ENCODE data around the gene PCNX3.

The PCNX3 gene

DNA sequence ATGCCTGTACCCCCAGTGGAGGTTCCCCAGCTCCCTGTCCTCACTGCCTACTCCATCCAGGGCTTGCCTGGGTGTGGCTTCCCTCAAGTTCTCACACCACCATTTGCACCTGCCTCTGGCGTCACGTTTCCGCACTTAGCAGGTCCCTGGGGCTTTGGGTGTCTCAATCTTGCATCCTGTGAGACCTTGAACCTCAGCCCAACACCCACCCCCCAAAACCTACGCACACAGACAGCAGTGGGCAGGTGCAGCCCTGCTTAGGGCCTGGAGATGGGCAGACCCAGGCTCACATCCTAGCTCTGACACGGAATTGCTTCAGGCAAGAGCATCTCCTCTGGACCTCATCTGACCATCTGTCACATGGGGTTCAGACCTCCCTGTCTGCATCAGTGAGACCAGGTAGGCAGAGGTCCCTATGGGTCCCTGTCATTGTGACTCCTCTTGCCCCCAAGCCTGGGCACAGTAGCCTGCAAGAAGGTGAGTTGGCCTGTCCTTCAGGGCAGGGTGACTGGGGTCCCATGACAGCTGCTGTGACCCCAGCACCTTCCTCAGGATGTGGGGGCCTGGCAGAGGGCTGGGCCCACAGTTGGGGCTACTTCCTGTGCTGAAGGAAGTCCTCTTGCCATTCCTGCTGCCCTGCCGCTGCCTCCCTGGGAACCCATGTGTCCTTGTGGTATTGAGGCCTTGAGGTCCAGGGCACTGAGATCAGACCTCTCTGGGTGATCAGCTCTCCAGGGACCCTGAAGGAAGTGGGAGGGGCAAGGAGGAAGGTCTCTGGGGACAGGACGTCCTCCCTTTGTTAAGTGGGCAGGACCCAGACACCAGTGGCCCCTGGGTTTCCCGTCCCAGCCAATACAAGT lies 24.3 kb downstream of the PCNX3 start:
- no peak for DNase-seq (ENCODE audit: low read depth in 2 of 2)

DNA sequence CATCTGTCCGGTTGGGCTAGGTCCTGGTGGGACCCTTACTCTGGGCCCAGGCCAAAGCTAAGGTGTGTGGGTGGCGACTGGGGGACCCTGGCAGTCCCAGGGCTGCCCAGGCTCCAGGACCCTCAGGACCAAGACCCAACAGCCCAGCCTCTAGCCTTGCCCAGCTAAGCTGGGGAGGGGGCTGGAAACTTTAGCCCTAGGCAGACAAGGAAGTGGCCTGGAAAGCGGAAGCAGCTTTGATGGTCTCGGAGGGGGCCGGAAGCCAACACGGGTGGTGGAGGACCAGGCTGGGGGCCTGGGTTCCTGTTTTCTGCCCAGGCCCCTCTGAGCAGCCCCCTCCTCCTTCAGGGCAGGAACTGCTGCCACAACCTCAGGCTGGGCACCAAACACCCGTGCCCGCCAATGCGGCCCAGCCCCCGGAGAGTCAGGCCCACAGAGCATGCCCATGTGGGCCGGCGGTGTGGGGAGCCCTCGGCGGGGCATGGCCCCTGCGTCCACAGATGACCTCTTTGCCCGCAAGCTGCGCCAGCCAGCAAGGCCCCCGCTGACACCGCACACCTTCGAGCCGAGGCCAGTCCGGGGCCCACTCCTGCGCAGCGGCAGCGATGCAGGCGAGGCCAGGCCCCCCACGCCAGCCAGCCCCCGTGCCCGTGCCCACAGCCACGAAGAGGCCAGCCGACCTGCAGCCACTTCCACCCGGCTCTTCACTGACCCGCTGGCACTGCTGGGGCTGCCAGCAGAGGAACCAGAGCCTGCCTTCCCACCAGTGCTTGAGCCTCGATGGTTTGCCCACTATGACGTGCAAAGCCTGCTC lies 25.1 kb downstream of the PCNX3 start:
- no peak for DNase-seq (ENCODE audit: low read depth in 2 of 2)

DNA sequence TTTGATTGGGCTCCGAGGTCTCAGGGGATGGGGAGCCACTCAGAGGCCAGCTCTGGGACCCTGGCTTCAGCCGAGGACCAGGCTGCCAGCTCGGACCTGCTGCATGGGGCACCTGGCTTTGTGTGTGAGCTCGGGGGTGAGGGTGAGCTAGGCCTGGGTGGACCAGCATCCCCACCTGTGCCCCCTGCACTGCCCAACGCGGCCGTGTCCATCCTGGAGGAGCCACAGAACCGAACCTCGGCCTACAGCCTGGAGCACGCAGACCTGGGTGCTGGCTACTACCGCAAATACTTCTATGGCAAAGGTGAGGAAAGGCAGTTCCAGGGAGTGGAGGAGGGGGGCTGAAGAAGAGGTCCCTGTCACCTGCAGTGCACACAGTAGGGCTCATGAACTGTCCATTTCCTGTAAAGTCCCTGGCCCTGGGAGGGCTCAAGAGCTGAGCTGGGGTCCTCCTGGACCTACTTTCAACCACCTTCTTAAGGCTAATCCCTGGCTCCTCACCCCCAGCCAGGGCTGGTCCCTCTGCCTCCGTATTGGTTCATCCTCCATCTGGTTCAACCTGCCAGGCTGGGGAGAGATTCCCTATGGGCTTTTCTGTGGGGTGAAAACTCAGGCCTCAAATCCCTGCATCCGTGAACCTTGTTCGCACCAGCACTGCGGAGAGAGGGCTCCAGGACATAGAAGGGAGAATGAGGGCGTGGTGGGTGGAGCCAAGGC lies 25.9 kb downstream of the PCNX3 start:
- no peak for DNase-seq (ENCODE audit: low read depth in 2 of 2)

DNA sequence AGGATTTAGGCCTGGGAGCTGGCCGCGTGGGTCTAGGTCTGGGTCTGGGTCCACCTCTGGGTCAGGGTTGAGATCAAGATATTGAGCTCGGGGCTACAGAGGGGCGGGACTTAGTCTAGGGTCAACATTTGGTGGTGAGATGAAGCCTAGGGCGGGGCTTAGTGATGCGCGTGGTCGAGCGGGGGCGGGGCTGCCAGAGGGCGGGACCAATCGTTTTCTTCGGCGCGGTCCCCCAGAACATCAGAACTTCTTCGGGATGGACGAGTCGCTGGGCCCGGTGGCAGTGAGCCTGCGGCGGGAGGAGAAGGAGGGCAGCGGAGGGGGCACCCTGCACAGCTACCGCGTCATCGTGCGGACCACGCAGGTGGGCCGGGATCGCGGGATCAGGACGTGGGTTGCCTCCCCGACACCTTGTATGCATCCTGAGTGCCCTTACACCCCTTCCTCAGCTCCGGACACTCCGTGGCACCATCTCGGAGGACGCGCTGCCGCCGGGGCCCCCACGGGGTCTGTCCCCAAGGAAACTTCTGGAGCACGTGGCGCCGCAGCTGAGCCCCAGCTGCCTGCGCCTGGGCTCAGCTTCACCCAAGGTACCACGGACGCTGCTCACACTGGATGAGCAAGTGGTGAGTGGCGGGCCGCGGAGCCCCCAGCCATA lies 26.6 kb downstream of the PCNX3 start:
- no peak for DNase-seq (ENCODE audit: low read depth in 2 of 2)

DNA sequence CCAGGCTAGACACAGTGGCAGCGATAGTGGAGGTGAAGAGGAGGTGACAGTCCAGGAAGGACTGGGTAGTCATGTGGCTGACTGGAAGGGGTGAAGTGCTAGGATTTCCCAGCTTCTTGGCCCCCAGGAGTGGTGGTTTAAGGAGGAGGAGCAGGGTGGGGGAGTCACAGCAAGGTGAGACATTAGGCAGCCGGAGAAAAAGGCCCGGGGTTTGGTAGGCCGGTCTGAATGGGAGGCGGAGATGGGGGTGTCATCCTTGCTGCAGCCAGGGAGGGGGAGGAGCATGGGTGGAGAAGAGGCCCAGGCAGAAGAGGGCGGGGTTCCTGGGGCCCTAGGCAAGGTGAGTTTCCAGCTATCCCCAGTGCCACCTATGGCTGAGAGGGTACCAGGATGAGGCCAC lies 28.4 kb downstream of the PCNX3 start:
- DNase-seq (ENCODE audit: low read depth in 2 of 2): no peak

DNA sequence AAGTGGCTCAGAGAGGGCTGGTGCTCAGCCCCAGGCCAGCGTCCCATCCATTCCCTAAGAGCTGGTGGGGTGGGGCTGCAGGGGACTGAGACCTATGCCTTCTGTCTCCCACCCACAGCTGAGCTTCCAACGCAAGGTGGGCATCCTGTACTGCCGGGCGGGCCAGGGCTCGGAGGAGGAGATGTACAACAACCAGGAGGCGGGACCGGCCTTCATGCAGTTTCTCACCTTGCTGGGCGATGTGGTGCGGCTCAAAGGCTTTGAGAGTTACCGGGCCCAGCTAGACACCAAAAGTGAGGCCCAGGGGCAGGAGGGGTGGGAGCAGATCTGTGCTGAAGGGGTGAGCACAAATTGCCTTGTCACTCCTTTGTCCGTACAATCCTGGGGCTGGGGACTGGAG lies 29.3 kb downstream of the PCNX3 start:
- no peak for DNase-seq (ENCODE audit: low read depth in 2 of 2)

DNA sequence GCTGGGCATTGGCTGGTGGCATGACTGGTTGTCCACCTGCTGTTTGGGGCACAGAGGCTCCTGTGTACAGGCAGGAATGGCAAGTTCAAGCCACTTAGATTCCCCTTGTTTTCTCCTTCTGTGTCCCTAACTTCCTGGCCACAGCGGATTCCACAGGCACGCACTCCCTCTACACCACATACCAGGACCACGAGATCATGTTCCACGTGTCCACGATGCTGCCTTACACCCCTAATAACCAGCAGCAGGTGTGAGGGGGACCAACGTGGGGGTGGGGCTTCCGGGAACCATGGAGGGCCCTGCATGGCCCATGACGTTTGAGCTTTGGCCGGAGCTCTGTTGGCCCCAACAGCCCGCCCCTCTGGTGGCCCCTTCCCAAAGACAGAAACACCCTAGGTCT lies 30.1 kb downstream of the PCNX3 start:
- DNase-seq (ENCODE audit: low read depth in 2 of 2): no peak

GRCh38 chr11:65646288-65646957 lies 30.8 kb downstream of the PCNX3 start:
- DNase-seq (ENCODE audit: low read depth in 2 of 2): no peak

- DNase-seq (ENCODE audit: low read depth in 2 of 2): no peak
These were observed 31.6 kb downstream of the PCNX3 start for GRCh38 chr11:65646958-65647701.

- DNase-seq (ENCODE audit: low read depth in 2 of 2): no peak
These were observed 33.5 kb downstream of the PCNX3 start for GRCh38 chr11:65648997-65649493.

- no peak for DNase-seq (ENCODE audit: low read depth in 2 of 2)
These were observed 34.3 kb downstream of the PCNX3 start for GRCh38 chr11:65649656-65650546.

GRCh38 chr11:65650547-65651338 lies 35.2 kb downstream of the PCNX3 start:
- no peak for DNase-seq (ENCODE audit: low read depth in 2 of 2)

- DNase-seq (ENCODE audit: low read depth in 2 of 2): no peak
These were observed 35.7 kb downstream of the PCNX3 start for GRCh38 chr11:65651339-65651588.

- DNase-seq (ENCODE audit: low read depth in 2 of 2): no peak
These were observed 36.3 kb downstream of the PCNX3 start for GRCh38 chr11:65651589-65652510.

DNA sequence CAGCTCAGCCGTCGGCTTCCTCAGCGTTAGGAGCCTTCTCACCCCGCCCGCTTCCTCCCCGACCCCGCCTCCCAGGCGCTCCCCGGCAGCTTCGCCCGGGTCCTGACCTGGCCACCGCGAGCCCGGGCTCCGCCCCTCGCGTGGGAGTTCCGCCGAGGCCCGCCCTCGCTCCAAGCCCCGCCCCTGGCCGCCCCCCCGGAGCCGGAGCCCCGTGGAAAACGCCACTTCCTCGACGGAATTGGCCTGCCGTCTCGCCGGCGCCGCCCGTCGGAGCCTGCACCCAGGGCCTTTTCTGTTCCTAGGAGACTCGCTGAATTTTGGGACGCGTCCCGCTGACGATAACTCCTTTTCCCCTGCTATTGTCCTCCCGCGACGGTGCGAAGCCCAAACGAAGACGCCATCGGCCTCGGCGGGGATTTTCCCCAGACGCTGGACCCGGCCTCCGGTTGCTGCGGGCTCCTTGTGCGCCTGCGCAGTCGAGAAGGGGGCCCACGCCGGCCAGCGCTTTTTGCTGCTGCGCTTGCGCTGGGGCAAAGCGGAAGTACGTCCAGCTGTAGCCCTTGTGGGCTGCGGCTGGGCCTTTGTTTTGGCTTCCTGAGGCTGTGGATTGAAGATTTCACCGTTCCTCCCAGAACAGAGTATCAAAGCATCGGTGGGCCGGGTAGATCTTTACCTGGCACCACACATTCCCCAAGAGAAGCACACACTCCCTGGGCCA lies 37.1 kb downstream of the PCNX3 start:
- DNase-seq (ENCODE audit: low read depth in 2 of 2): peak; percentile 77 to 79

DNA sequence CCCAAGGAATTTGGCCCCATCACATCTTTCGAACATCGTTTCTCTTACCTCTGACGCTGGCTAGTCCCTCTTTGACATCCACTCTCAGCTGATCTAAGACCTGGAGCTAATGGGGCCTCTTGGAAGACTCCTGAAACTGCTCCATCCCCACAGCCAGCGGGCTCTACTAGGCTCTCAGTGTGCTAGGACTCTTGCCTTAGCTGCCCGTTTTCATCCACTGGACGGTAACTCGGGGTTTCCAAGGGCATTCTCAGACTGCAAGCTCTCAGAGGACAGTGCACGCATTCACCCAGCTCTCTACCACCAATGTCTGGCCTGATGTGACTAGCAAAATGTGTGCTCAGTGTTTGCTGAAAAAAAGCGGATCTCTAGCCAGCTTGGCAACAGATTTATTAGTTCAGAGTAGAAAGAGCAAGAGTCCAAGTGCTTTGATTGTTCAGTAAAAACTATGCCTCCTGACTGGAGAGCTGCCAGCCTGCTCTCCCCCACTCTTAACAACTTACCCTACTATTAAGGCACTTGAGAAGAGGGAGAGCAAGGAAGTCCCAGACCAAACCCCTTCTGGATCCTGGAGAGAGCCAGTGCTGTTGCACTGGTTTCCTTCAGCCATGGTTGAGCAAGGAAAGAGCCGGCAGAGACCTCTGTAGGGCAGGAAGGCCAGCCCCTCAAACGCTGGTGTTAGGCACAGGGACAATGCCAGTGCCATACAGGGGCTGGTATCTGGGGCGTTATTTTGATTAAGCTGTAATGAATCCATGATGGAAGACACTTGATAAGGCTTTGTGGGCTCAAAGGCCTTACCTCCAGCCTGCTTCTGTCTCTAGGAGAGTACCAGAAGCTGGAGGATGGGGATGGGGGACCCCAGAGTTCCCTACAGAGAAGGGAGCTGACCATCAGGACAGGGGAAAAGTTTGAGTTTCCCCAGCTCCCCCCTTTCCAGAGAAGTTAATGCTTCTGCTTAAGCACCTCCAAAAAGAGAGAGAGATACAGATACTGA lies 38.0 kb downstream of the PCNX3 start:
- DNase-seq (ENCODE audit: low read depth in 2 of 2): no peak
